Neural cell (in vitro differentiated cells): ENCODE results near the gene REPIN1. TPM values are rescaled to one million over a fixed set of nuclear protein-coding genes. Genes with fewer than 3 reads are reported as not detected.

Source experiments
- H2AFZ ChIP-seq: fragments of 200-600, 300-800 bp; sonication (generic), shearing (Covaris generic); 2 replicates; pipeline ENCODE4 v1.6.0; 2014; ENCODE audit warnings: low read depth, mild to moderate bottlenecking, antibody characterized with exemption, low read length, moderate library complexity
- H3F3A ChIP-seq: fragments of 200-600 bp; shearing (Covaris generic); 2 replicates; pipeline ENCODE4 v1.6.1; 2016; ENCODE audit warnings: mild to moderate bottlenecking, moderate library complexity, mixed read lengths, antibody characterized with exemption, low read length; ENCODE audit not compliant: insufficient read depth, poor library complexity, severe bottlenecking
- H3K27ac ChIP-seq: fragments of 200-600, 300-800 bp; sonication (generic), shearing (Covaris generic); 2 replicates; pipeline ENCODE4 v1.5.1; 2014; ENCODE audit warnings: mild to moderate bottlenecking, low read length, moderate library complexity
- H3K27me3 ChIP-seq: fragments of 300-800, 200-600 bp; sonication (generic), shearing (Covaris generic); 2 replicates; pipeline ENCODE4 v1.6.0; 2014; ENCODE audit warnings: mild to moderate bottlenecking, low read depth, low read length, moderate library complexity; ENCODE audit not compliant: insufficient read depth
- H3K36me3 ChIP-seq: fragments of 300-800, 200-600 bp; sonication (generic), shearing (Covaris generic); 2 replicates; pipeline ENCODE4 v1.5.1; 2014; ENCODE audit warnings: mild to moderate bottlenecking, antibody characterized with exemption, low read length, moderate library complexity; ENCODE audit not compliant: insufficient read depth
- H3K4me2 ChIP-seq: fragments of 300-800, 200-600 bp; sonication (generic), shearing (Covaris generic); 2 replicates; pipeline ENCODE4 v1.6.0; 2014; ENCODE audit warnings: mild to moderate bottlenecking, low read length
- H3K4me3 ChIP-seq: fragments of 300-800, 200-600 bp; sonication (generic), shearing (Covaris generic); 2 replicates; pipeline ENCODE4 v1.5.1; 2014; ENCODE audit warnings: mild to moderate bottlenecking, low read length, moderate library complexity
- H3K79me2 ChIP-seq: fragments of 200-600 bp; shearing (Covaris generic); replicated peaks from 2 replicates; pipeline ENCODE4 v1.6.0; 2014; ENCODE audit warnings: mild to moderate bottlenecking, low read length, moderate library complexity; ENCODE audit not compliant: insufficient read depth
- H3K9ac ChIP-seq: fragments of 300-800, 200-600 bp; sonication (generic), shearing (Covaris generic); 2 replicates; pipeline ENCODE4 v1.6.1; 2016; ENCODE audit warnings: mild to moderate bottlenecking, low read length, mixed read lengths
- H3K9me2 ChIP-seq: fragments of 200-600 bp; shearing (Covaris generic); 2 replicates; pipeline ENCODE4 v1.6.1; 2016; ENCODE audit warnings: mild to moderate bottlenecking, low read length, mixed read lengths; ENCODE audit not compliant: insufficient read depth
- H3K9me3 ChIP-seq: fragments of 200-600, 300-800 bp; sonication (generic), shearing (Covaris generic); 2 replicates; pipeline ENCODE4 v1.6.1; 2016; ENCODE audit warnings: mild to moderate bottlenecking, mixed run types, low read length, moderate library complexity, mixed read lengths
- H4K20me1 ChIP-seq: fragments of 200-600 bp; shearing (Covaris generic); 2 replicates; pipeline ENCODE4 v1.6.1; 2016; ENCODE audit warnings: mild to moderate bottlenecking, mixed run types; ENCODE audit not compliant: insufficient read depth
- EZH2 ChIP-seq: fragments of 200-600, 300-800 bp; shearing (Covaris generic), sonication (generic); IDR thresholded peaks from 2 replicates; pipeline ENCODE4 v1.6.1; 2014; ENCODE audit warnings: antibody characterized with exemption, low read length, borderline replicate concordance, mild to moderate bottlenecking; ENCODE audit not compliant: insufficient read depth, poor library complexity, severe bottlenecking
- MXI1 ChIP-seq: fragments of 450-650 bp; conservative IDR thresholded peaks from 2 replicates; pipeline ENCODE4 v1.6.1; 2014; ENCODE audit warnings: antibody characterized with exemption, mild to moderate bottlenecking; ENCODE audit not compliant: poor library complexity, severe bottlenecking
- POLR2AphosphoS5 ChIP-seq: IDR thresholded peaks from 2 replicates; pipeline ENCODE4 v1.6.1; 2012
- REST ChIP-seq: IDR thresholded peaks from 2 replicates; pipeline ENCODE4 v1.6.1; 2012; ENCODE audit warnings: borderline replicate concordance
- SMC3 ChIP-seq: fragments of 450-650 bp; conservative IDR thresholded peaks from 2 replicates; pipeline ENCODE4 v1.6.1; 2014; ENCODE audit warnings: antibody characterized with exemption, mild to moderate bottlenecking, moderate library complexity; ENCODE audit not compliant: poor library complexity
- TAF1 ChIP-seq: IDR thresholded peaks from 2 replicates; pipeline ENCODE4 v1.6.1; 2012; ENCODE audit warnings: low read depth
- polyA plus RNA-seq: library from polyadenylated mRNA; depleted of rRNA; stranded (reverse); fragments of >200 nt; gene quantifications from 2 replicates; pipeline ENCODE4 v1.2.3, GENCODE V29; 2014
- TF ChIP-seq, protein P1 (sequence below): fragments of 450-650 bp; IDR thresholded peaks from 2 replicates; pipeline ENCODE4 v1.5.1; 2014; ENCODE audit warnings: antibody characterized with exemption, mild to moderate bottlenecking, moderate library complexity; ENCODE audit not compliant: poor library complexity, severe bottlenecking

REPIN1 gene
- polyA plus RNA-seq, 1 donor from 2014 or later = 95.5 TPM

- no peak for TF ChIP-seq TAF1
- TF ChIP-seq POLR2AphosphoS5 = no peak
- TF ChIP-seq MXI1 = no peak
- TF ChIP-seq EZH2 = no peak
- TF ChIP-seq, protein P1, sequence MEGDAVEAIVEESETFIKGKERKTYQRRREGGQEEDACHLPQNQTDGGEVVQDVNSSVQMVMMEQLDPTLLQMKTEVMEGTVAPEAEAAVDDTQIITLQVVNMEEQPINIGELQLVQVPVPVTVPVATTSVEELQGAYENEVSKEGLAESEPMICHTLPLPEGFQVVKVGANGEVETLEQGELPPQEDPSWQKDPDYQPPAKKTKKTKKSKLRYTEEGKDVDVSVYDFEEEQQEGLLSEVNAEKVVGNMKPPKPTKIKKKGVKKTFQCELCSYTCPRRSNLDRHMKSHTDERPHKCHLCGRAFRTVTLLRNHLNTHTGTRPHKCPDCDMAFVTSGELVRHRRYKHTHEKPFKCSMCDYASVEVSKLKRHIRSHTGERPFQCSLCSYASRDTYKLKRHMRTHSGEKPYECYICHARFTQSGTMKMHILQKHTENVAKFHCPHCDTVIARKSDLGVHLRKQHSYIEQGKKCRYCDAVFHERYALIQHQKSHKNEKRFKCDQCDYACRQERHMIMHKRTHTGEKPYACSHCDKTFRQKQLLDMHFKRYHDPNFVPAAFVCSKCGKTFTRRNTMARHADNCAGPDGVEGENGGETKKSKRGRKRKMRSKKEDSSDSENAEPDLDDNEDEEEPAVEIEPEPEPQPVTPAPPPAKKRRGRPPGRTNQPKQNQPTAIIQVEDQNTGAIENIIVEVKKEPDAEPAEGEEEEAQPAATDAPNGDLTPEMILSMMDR = no peak
- no peak for TF ChIP-seq SMC3
- no peaks in the 10 kb centered on the region for H4K20me1 ChIP-seq
- peaks cover 62% of the 10 kb centered on the region for H3K79me2 ChIP-seq
- peak overlapping the region; percentile 87 for H3K27ac ChIP-seq
- H3K4me2 ChIP-seq = peak overlapping the region; percentile 99
- no peaks in the 10 kb centered on the region for H3K27me3 ChIP-seq
- no peaks in the 10 kb centered on the region for H3K36me3 ChIP-seq
- peaks cover 4% of the 10 kb centered on the region for H3F3A ChIP-seq
- no peaks in the 10 kb centered on the region for H3K9me3 ChIP-seq
- H2AFZ ChIP-seq = no peak overlapping the region
- no peaks in the 10 kb centered on the region for H3K9me2 ChIP-seq
- H3K9ac ChIP-seq = peak overlapping the region; percentile 92
- H3K4me3 ChIP-seq = peak overlapping the region; percentile 96
Observed at GRCh38 chr7:150381096-150381495, 12.5 kb downstream of the REPIN1 start.

DNA sequence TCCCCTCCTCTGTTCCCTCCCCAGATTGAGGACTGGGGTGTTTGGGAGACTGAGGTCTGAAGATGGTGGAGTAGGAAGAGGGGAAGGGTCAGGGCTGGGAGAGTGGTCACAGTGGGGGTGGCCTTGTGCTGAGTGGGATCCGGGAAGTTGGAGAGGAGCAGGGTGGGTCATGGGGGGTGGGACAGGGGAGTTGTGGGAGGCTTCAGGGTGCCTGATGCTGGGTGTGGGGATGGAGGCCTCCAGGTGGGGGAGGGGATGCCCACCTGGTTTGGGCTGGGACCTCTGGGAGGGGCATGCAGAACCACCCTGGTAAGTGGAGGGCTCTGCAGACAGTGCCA is 13.1 kb downstream of the REPIN1 start:
- H3K9me3 ChIP-seq = no peaks in the 10 kb centered on the region
- H3K27me3 ChIP-seq = no peaks in the 10 kb centered on the region
- H4K20me1 ChIP-seq = no peaks in the 10 kb centered on the region
- H3K79me2 ChIP-seq = peaks cover 62% of the 10 kb centered on the region
- no peaks in the 10 kb centered on the region for H3K9me2 ChIP-seq
- no peak overlapping the region for H3K9ac ChIP-seq
- no peak overlapping the region for H2AFZ ChIP-seq
- H3K36me3 ChIP-seq = no peaks in the 10 kb centered on the region
- no peak for TF ChIP-seq SMC3
- no peak for TF ChIP-seq EZH2
- TF ChIP-seq REST = no peak
- H3K27ac ChIP-seq = no peak overlapping the region
- no peak overlapping the region for H3K4me2 ChIP-seq
- peak overlapping the region; percentile 54 for H3K4me3 ChIP-seq
- H3F3A ChIP-seq = peaks cover 4% of the 10 kb centered on the region

DNA sequence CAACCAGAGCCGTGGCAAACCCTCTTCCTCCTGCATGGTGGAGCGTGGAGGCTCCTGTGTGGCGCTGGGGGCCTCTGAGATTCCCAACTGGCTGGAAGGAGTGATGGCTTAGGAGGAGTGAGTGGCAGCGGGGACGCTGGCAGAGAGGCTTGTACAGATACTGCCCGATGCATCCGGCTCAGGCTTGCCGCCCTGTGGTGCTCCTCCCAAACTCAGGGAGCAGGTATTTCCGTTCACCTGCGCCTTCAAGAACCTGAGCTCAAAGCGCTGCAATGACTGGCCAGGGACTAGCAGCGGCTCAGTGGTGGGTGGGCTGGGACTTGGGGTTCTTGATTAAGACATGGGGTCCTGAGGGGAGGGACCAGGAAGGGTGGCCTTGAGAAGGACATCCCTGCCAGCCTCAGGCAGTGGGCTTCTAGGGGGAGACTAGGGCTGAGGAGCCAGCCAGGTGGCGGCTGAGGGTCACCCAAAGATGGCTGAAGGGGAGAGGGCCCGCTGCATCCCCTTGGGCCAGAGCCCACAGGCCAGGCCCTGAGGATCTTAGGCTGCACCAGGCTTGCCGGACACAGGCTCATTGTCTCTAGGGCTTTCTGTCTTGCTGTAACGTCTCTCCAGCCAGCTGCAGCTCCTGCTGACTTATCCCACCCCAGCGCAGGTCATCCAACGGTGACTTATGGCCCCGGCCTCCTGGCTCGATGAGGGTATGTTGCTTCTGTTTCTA is 13.7 kb downstream of the REPIN1 start:
- no peak for TF ChIP-seq POLR2AphosphoS5
- TF ChIP-seq, protein P1 = no peak
- no peak for TF ChIP-seq SMC3
- TF ChIP-seq MXI1 = no peak
- Histone ChIP-seq H4K20me1 (no peaks in the 10 kb centered on the region), H3K36me3 (no peaks in the 10 kb centered on the region), H3K4me2 (no peak overlapping the region), H3K9me3 (no peaks in the 10 kb centered on the region), H3K9me2 (no peaks in the 10 kb centered on the region), H3K4me3 (peak overlapping the region; percentile 54), H3K9ac (no peak overlapping the region), H2AFZ (no peak overlapping the region), H3K27me3 (no peaks in the 10 kb centered on the region), H3K27ac (peak overlapping the region; percentile 20), H3F3A (peaks cover 4% of the 10 kb centered on the region), H3K79me2 (peaks cover 61% of the 10 kb centered on the region)
